HepG2 (cell line): ENCODE results near the gene SPIRE1. TPM values are rescaled to one million over a fixed set of nuclear protein-coding genes. Genes with fewer than 3 reads are reported as not detected.

Experiments used
- CEBPG ChIP-seq: IDR thresholded peaks from 2 replicates; pipeline ENCODE4 v1.6.1; 2016
- DDIT3 ChIP-seq: sonication (generic); formaldehyde crosslinking; IDR thresholded peaks from 2 replicates; pipeline ENCODE4 v1.4.0; 2020; ENCODE audit warnings: mild to moderate bottlenecking, missing genetic modification reagents
- FOSL1 ChIP-seq: sonication (generic); formaldehyde crosslinking; IDR thresholded peaks from 2 replicates; pipeline ENCODE4 v1.9.0; 2021; ENCODE audit warnings: missing genetic modification reagents, borderline replicate concordance
- FOSL2 ChIP-seq: sonication (generic); formaldehyde crosslinking; IDR thresholded peaks from 2 replicates; pipeline ENCODE4 v1.4.0; 2020; ENCODE audit warnings: missing genetic modification reagents
- GTF3A ChIP-seq: sonication (generic); formaldehyde crosslinking; conservative IDR thresholded peaks from 2 replicates; pipeline ENCODE4 v1.4.0; 2020; ENCODE audit warnings: mild to moderate bottlenecking, missing genetic modification reagents
- HIVEP1 ChIP-seq: sonication (generic); formaldehyde crosslinking; IDR thresholded peaks from 2 replicates; pipeline ENCODE4 v1.4.0; 2020; ENCODE audit warnings: mild to moderate bottlenecking, missing genetic modification reagents
- IKZF5 ChIP-seq: IDR thresholded peaks from 2 replicates; pipeline ENCODE4 v1.6.1; 2018; ENCODE audit warnings: missing genetic modification reagents, mild to moderate bottlenecking, missing compliant biosample characterization
- KDM6A ChIP-seq: IDR thresholded peaks from 2 replicates; pipeline ENCODE4 v1.6.1; 2016; ENCODE audit warnings: low read depth
- KLF15 ChIP-seq: sonication (generic); formaldehyde crosslinking; IDR thresholded peaks from 2 replicates; pipeline ENCODE4 v1.8.1; 2023; ENCODE audit warnings: borderline replicate concordance, mild to moderate bottlenecking, inconsistent platforms, missing genetic modification reagents, mixed read lengths
- MXD4 ChIP-seq: IDR thresholded peaks from 2 replicates; pipeline ENCODE4 v1.6.1; 2016; ENCODE audit warnings: mild to moderate bottlenecking, missing biosample characterization, missing genetic modification reagents
- NAIF1 ChIP-seq: sonication (generic); formaldehyde crosslinking; IDR thresholded peaks from 2 replicates; pipeline ENCODE4 v1.5.0; 2020; ENCODE audit warnings: mild to moderate bottlenecking, missing genetic modification reagents, borderline replicate concordance
- NKX3-1 ChIP-seq: sonication (generic); formaldehyde crosslinking; IDR thresholded peaks from 2 replicates; pipeline ENCODE4 v1.5.0; 2020; ENCODE audit warnings: missing genetic modification reagents
- RCOR2 ChIP-seq: IDR thresholded peaks from 2 replicates; pipeline ENCODE4 v1.6.1; 2016; ENCODE audit warnings: missing biosample characterization, missing genetic modification reagents
- SNAPC2 ChIP-seq: sonication (generic); formaldehyde crosslinking; IDR thresholded peaks from 2 replicates; pipeline ENCODE4 v1.8.1; 2022; ENCODE audit warnings: mild to moderate bottlenecking, missing genetic modification reagents
- ZNF136 ChIP-seq: sonication (generic); formaldehyde crosslinking; IDR thresholded peaks from 2 replicates; pipeline ENCODE4 v1.8.1; 2022; ENCODE audit warnings: low read depth, mild to moderate bottlenecking, moderate library complexity, missing genetic modification reagents
- ZNF280B ChIP-seq: sonication (generic); formaldehyde crosslinking; IDR thresholded peaks from 2 replicates; pipeline ENCODE4 v1.5.0; 2020; ENCODE audit warnings: missing genetic modification reagents, mild to moderate bottlenecking, borderline replicate concordance
- ZNF501 ChIP-seq: sonication (generic); formaldehyde crosslinking; IDR thresholded peaks from 2 replicates; pipeline ENCODE4 v1.5.1; 2020; ENCODE audit warnings: mild to moderate bottlenecking, moderate library complexity, missing genetic modification reagents
- ZNF513 ChIP-seq: sonication (generic); formaldehyde crosslinking; conservative IDR thresholded peaks from 2 replicates; pipeline ENCODE4 v1.5.0; 2020; ENCODE audit warnings: missing genetic modification reagents
- ZNF639 ChIP-seq: conservative IDR thresholded peaks from 2 replicates; pipeline ENCODE4 v1.6.1; 2018; ENCODE audit warnings: missing genetic modification reagents
- ZNF7 ChIP-seq: IDR thresholded peaks from 2 replicates; pipeline ENCODE4 v1.6.1; 2016; ENCODE audit warnings: missing biosample characterization, missing genetic modification reagents
- ZNF713 ChIP-seq: sonication (generic); formaldehyde crosslinking; IDR thresholded peaks from 2 replicates; pipeline ENCODE4 v1.4.0; 2020; ENCODE audit warnings: mild to moderate bottlenecking, missing genetic modification reagents
- ZNF782 ChIP-seq: sonication (generic); formaldehyde crosslinking; IDR thresholded peaks from 2 replicates; pipeline ENCODE4 v1.4.0; 2020; ENCODE audit warnings: missing genetic modification reagents, mild to moderate bottlenecking, borderline replicate concordance
- polyA plus RNA-seq, 8 experiments: library from polyadenylated mRNA; depleted of rRNA in 3 of 8; stranded (reverse) in 7 of 8; unstranded in 1 of 8; fragments of >200 nt; fragmentation: Illumina TruSeq in 4 of 8; extraction: Trizol in 4 of 8; gene quantifications; 2 replicates each; pipeline versions ENCODE4 v1.2.1 to v1.2.3, GENCODE V29; 2011 to 2016; ENCODE audit warnings: low read depth in 4 of 8, missing spikeins in 1 of 8, mixed read lengths in 1 of 8; ENCODE audit not compliant: insufficient read depth in 1 of 8
- total RNA-seq, 5 experiments: library from RNA; depleted of rRNA; stranded (reverse); fragments of >200 nt; fragmentation: Illumina TruSeq; extraction: Trizol; gene quantifications; 2 replicates each; pipeline ENCODE4 v1.2.3, GENCODE V29; 2016; ENCODE audit warnings: low read depth in 1 of 5
- TF ChIP-seq, protein P1 (sequence below): IDR thresholded peaks from 2 replicates; pipeline ENCODE4 v1.6.1; 2016; ENCODE audit warnings: missing biosample characterization, missing genetic modification reagents, low read depth
- TF ChIP-seq, protein P2 (sequence below), 2 experiments: fragments of 450-650 bp in 1 of 2; sonication (generic) in 1 of 2; formaldehyde crosslinking; IDR thresholded peaks; 2 replicates each; pipeline versions ENCODE4 v1.5.0 to v1.8.0; 2020 to 2022; ENCODE audit warnings: mild to moderate bottlenecking in 1 of 2, missing genetic modification reagents in 1 of 2

SPIRE1 gene
- total and polyA plus RNA-seq, 2 of the 13 experiments (the other 11 are each of a cell fraction or from before 2014, with no cell fraction given), result 9.9 to 21.3 TPM

- TF ChIP-seq NKX3-1 (CRISPR knock-in tag) (no peak), SNAPC2 (no peak), FOSL1 (CRISPR knock-in tag) (no peak), RCOR2 (CRISPR knock-in tag) (no peak), ZNF136 (CRISPR knock-in tag) (no peak), ZNF501 (CRISPR knock-in tag) (no peak), KLF15 (no peak), FOSL2 (CRISPR knock-in tag) (peak; percentile 69), IKZF5 (CRISPR knock-in tag) (no peak), GTF3A (CRISPR knock-in tag) (no peak), ZNF782 (CRISPR knock-in tag) (no peak), ZNF639 (CRISPR knock-in tag) (no peak), ZNF713 (CRISPR knock-in tag) (no peak), ZNF7 (CRISPR knock-in tag) (no peak), NAIF1 (no peak), HIVEP1 (no peak), CEBPG (CRISPR knock-in tag) (0 out of 2 replicates have a peak, but pooled peaks have one; percentile 16), DDIT3 (CRISPR knock-in tag) (no peak), ZNF513 (CRISPR knock-in tag) (no peak), ZNF280B (CRISPR knock-in tag) (no peak), MXD4 (CRISPR knock-in tag) (no peak), KDM6A (no peak)
- TF ChIP-seq, protein P1, sequence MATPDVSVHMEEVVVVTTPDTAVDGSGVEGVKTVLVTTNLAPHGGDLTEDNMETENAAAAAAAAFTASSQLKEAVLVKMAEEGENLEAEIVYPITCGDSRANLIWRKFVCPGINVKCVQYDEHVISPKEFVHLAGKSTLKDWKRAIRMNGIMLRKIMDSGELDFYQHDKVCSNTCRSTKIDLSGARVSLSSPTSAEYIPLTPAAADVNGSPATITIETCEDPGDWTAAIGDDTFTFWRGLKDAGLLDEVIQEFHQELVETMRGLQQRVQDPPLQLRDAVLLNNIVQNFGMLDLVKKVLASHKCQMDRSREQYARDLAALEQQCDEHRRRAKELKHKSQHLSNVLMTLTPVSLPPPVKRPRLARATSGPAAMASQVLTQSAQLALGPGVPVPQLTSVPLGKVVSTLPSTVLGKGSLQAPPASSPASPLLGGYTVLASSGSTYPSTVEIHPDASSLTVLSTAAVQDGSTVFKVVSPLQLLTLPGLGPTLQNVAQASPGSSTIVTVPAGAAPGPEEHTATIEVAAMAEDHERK, result no peak
- TF ChIP-seq, protein P2, sequence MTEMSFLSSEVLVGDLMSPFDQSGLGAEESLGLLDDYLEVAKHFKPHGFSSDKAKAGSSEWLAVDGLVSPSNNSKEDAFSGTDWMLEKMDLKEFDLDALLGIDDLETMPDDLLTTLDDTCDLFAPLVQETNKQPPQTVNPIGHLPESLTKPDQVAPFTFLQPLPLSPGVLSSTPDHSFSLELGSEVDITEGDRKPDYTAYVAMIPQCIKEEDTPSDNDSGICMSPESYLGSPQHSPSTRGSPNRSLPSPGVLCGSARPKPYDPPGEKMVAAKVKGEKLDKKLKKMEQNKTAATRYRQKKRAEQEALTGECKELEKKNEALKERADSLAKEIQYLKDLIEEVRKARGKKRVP (CRISPR knock-in tag; IDR thresholded peaks at IDR 0.05), result no peak
Measured at GRCh38 chr18:12597760-12598159, 60.1 kb downstream of the SPIRE1 start (continued).
